ENCODE results near the gene ZBTB16. TPM values are rescaled to one million over a fixed set of nuclear protein-coding genes. Genes with fewer than 3 reads are reported as not detected.

ZBTB16 gene
- total RNA-seq, 3 donors from 2014 or later = 236 to 358 (median 271) TPM

GRCh38 chr11:114179234-114179941, 119.9 kb downstream of the ZBTB16 start:
- Histone ChIP-seq H3K27me3 (no peaks in the 10 kb centered on the region), H3K4me3 (peak overlapping the region; percentile 38 to 64 (median 50)), H3K27ac (peak overlapping the region; percentile 95 to 96), H3K4me1 (peaks cover 15 to 62% of the 10 kb centered on the region in 2 donors), H3K9me3 (no peaks in the 10 kb centered on the region), H3K36me3 (no peaks in the 10 kb centered on the region)
- TF ChIP-seq CTCF (IDR thresholded peaks at IDR 0.05) = peak; percentile 6 to 46 (median 37)
- peak; percentile 47 for TF ChIP-seq POLR2A (IDR thresholded peaks at IDR 0.05)
- peak; percentile 77 to 99 (median 91) for TF ChIP-seq POLR2AphosphoS5 (IDR thresholded peaks at IDR 0.05)
- intact Hi-C loops (cut with DNase I; ENCODE audit: low total_unique reads) = no loop called here
- peak; percentile 71 to 89 for DNase-seq (ENCODE audit: low spot score in 2 of 2)

- Histone ChIP-seq H3K27me3 (no peaks in the 10 kb centered on the region), H3K4me3 (peak overlapping the region; percentile 38 to 64 (median 50)), H3K36me3 (no peaks in the 10 kb centered on the region), H3K4me1 (peaks cover 11 to 51% of the 10 kb centered on the region in 2 donors), H3K27ac (peak overlapping the region; percentile 95 to 96), H3K9me3 (no peaks in the 10 kb centered on the region)
- peak in 2 of 3 donors; percentile 52 to 53 for TF ChIP-seq CTCF (IDR thresholded peaks at IDR 0.05)
- no peak for TF ChIP-seq POLR2A (IDR thresholded peaks at IDR 0.05)
- intact Hi-C loops (cut with DNase I; ENCODE audit: low total_unique reads) = no loop called here
- DNase-seq (ENCODE audit: low spot score in 2 of 2) = peak in 1 of 2 donors; percentile 49
Measured at GRCh38 chr11:114180301-114181055, 121.0 kb downstream of the ZBTB16 start.

- DNase-seq (ENCODE audit: low spot score in 2 of 2) = no peak
- TF ChIP-seq POLR2A (IDR thresholded peaks at IDR 0.05) = no peak
- no peak for TF ChIP-seq CTCF (IDR thresholded peaks at IDR 0.05)
- TF ChIP-seq POLR2AphosphoS5 (IDR thresholded peaks at IDR 0.05) = no peak
- no peaks in the 10 kb centered on the region for H3K27me3 ChIP-seq
- peaks cover 11 to 46% of the 10 kb centered on the region in 2 donors for H3K4me1 ChIP-seq
- intact Hi-C loops (cut with DNase I; ENCODE audit: low total_unique reads) = no loop called here
- peak overlapping the region; percentile 95 to 96 for H3K27ac ChIP-seq
- no peaks in the 10 kb centered on the region for H3K9me3 ChIP-seq
- peak overlapping the region; percentile 38 to 64 (median 50) for H3K4me3 ChIP-seq
- H3K36me3 ChIP-seq = no peaks in the 10 kb centered on the region
Measured at GRCh38 chr11:114181195-114181594, 121.7 kb downstream of the ZBTB16 start.

GRCh38 chr11:114181752-114182151, 122.2 kb downstream of the ZBTB16 start:
- H3K4me3 ChIP-seq = peak overlapping the region in 2 of 3 donors; percentile 50 to 64
- H3K36me3 ChIP-seq = no peaks in the 10 kb centered on the region
- H3K27me3 ChIP-seq = no peaks in the 10 kb centered on the region
- H3K4me1 ChIP-seq = peaks cover 11 to 41% of the 10 kb centered on the region in 2 donors
- no peaks in the 10 kb centered on the region for H3K9me3 ChIP-seq
- TF ChIP-seq POLR2AphosphoS5 (IDR thresholded peaks at IDR 0.05) = no peak
- TF ChIP-seq CTCF (IDR thresholded peaks at IDR 0.05) = no peak
- no peak for TF ChIP-seq POLR2A (IDR thresholded peaks at IDR 0.05)
- no peak for DNase-seq (ENCODE audit: low spot score in 2 of 2)
- intact Hi-C loops (cut with DNase I; ENCODE audit: low total_unique reads) = no loop called here
- peak overlapping the region; percentile 95 to 96 for H3K27ac ChIP-seq
